Osteocyte (in vitro differentiated cells): ENCODE measurements around the gene NOC2L. TPM values are rescaled to one million over a fixed set of nuclear protein-coding genes. Genes with fewer than 3 reads are reported as not detected.

ENCODE experiments used
- DNase-seq: peaks from one replicate; pipeline ENCODE4 v3.0.0; 2021; ENCODE audit warnings: mixed read lengths; ENCODE audit not compliant: unreplicated experiment; ENCODE audit errors: extremely low spot score
- H3K27ac Mint-ChIP-seq: one replicate; pipeline ENCODE4 v1.8.0; 2021; ENCODE audit warnings: mild to moderate bottlenecking, mixed read lengths; ENCODE audit not compliant: unreplicated experiment
- H3K27me3 Mint-ChIP-seq: one replicate; pipeline ENCODE4 v1.8.0; 2021; ENCODE audit warnings: mixed read lengths; ENCODE audit not compliant: unreplicated experiment
- H3K36me3 Mint-ChIP-seq: one replicate; pipeline ENCODE4 v1.8.0; 2021; ENCODE audit warnings: mixed read lengths; ENCODE audit not compliant: unreplicated experiment
- H3K4me1 Mint-ChIP-seq: one replicate; pipeline ENCODE4 v1.8.0; 2021; ENCODE audit warnings: mixed read lengths; ENCODE audit not compliant: unreplicated experiment
- H3K4me3 Mint-ChIP-seq: one replicate; pipeline ENCODE4 v1.8.0; 2021; ENCODE audit warnings: mild to moderate bottlenecking, moderate library complexity, mixed read lengths; ENCODE audit not compliant: unreplicated experiment
- H3K9me3 Mint-ChIP-seq: one replicate; pipeline ENCODE4 v1.8.0; 2021; ENCODE audit warnings: mixed read lengths; ENCODE audit not compliant: unreplicated experiment
- CTCF ChIP-seq: fragments of 200-600 bp; sonication (generic); IDR thresholded peaks from 2 replicates; pipeline ENCODE4 v1.5.0; 2021; ENCODE audit warnings: antibody characterized with exemption, mild to moderate bottlenecking, moderate library complexity
- total RNA-seq: library from RNA; stranded (reverse); gene quantifications from 2 replicates; pipeline ENCODE4 v1.2.1, GENCODE V29; 2021

Gene NOC2L
- total RNA-seq, 1 donor from 2014 or later, result 60.5 TPM

DNA sequence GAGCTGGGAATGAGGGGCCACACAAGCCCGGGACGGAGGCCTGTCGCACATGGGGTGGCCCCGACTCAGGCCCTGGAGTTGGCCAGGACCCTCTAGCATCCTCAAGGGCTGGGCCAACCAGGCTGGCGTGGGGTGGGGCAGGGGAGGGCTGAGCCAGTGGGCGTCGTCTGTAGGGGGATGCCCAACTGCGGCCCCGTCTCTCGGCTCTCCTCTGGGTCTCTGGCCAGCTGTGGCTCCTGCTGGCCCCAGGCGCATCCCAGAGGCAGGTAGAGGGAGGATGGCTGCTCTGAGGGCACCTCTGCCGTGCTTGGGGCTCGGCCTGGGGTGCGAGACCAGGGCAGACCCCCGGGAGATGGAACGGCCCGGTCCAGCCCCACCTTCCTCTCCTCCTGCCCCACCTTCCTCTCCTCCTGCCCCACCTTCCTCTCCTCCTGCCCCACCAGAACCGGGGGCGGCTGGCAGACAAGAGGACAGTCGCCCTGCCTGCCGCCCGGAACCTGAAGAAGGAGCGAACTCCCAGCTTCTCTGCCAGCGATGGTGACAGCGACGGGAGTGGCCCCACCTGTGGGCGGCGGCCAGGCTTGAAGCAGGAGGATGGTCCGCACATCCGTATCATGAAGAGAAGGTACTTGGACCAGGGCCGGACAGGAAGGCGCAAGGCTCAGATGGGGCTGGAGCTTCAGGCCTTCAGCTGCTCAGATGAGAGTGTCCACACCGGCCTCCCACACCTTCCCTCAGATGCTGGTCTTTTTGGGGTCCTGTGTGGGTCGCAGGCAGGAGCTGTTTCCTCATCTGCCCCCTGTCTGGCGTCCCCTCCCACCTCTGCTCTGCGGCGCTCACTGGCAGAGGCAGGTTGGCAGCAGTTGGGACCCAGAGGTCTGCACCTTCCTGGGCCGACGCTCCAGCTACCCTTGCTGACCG is 29.1 kb downstream of the NOC2L start:
- H3K4me1 Mint-ChIP-seq, result peaks cover 16% of the 10 kb centered on the region
- no peaks in the 10 kb centered on the region for H3K36me3 Mint-ChIP-seq
- DNase-seq, result no peak
- peaks cover 7% of the 10 kb centered on the region for H3K27me3 Mint-ChIP-seq
- no peak for TF ChIP-seq CTCF
- no peak overlapping the region for H3K27ac Mint-ChIP-seq
- H3K9me3 Mint-ChIP-seq, result no peaks in the 10 kb centered on the region
- H3K4me3 Mint-ChIP-seq, result no peak overlapping the region

DNA sequence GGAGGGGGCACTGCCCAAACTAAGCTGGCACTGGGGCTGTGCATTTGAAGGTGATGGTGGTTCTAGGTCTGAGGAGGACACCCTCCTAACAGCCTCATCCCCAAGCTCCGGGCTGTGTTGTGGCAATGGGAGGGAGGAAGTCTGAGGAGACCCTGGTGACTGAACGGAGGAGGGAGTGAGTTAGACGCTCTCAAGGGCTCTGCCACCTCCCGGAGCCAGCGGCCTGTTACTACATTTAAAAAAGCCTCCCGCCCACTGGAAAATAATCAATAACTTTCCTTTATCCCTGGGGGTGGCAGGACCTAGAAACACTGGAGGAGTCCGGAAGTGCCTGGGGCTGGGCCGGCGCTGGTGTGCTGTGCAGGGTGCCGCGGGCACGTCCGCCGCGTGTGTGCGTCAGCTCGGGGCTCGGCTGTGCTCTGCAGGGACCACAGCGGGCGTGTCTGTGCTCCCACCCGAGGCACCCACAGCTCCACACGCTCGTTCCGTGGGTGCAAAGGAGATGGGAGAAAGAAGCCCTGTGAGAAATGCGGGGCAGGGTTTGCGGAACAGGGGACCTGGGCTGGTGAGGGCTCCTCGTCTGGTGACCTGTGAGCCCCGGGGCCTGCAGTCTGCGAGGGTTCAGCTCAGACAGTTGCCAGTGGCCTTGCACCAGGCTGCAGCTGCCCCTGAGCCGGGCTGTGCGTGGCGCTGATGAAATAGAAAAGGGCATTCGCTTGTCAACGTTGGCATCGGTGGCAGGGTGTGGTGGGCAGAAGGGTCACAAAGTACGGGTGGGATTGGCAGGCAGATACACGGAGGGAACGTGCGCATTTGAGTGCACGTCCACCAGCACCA is 30.0 kb downstream of the NOC2L start:
- Mint-ChIP-seq H3K27ac (no peak overlapping the region), H3K36me3 (no peaks in the 10 kb centered on the region), H3K9me3 (no peaks in the 10 kb centered on the region), H3K4me3 (no peak overlapping the region), H3K4me1 (peaks cover 14% of the 10 kb centered on the region), H3K27me3 (peaks cover 7% of the 10 kb centered on the region)
- TF ChIP-seq CTCF, result no peak
- no peak for DNase-seq

DNA sequence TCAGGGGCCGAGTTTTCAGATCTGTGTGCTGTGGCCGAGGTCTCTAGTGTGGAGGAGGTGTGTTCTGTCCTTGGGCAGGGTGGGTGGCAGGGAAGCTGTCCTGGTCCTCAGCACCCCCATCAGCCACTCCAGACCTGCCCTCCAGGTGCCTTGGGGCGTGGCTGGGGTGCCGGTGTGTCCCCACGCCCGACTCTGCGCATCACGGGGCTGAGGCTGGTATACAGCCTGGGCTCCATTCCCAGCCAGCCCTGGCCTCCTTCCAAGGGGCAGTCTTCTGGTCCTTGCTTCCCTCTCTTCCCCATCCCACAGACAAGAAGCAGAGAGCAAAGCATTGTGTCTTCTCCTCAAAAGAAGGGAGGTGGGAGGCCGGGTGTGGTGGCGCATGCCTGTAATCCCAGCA is 31.3 kb downstream of the NOC2L start:
- H3K36me3 Mint-ChIP-seq, result no peaks in the 10 kb centered on the region

DNA sequence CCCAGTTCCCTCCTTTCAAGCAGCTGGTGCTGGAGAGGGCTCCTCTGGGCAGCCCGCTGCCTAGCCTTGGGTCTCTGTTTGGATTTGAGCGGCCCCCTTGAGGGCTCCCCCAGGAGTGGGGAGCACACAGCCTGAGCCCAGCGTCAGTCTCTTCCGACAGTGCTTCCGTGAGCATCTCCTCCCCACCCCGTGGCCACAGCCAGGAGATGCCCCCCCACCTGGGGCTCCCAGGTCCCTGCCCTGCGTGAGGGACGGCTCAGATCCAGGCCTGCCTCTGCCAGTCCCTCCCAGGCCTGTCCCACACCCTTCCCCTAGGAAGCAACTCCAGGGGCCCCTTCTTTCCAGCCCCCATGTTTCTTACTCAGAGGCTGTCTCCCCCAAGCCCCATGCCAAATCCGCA is 31.8 kb downstream of the NOC2L start:
- peaks cover 22% of the 10 kb centered on the region for H3K4me1 Mint-ChIP-seq
- DNase-seq, result no peak
- H3K27ac Mint-ChIP-seq, result no peak overlapping the region
- no peak overlapping the region for H3K4me3 Mint-ChIP-seq
- no peak for TF ChIP-seq CTCF
- no peaks in the 10 kb centered on the region for H3K36me3 Mint-ChIP-seq
- H3K27me3 Mint-ChIP-seq, result peaks cover 7% of the 10 kb centered on the region
- H3K9me3 Mint-ChIP-seq, result no peaks in the 10 kb centered on the region

More for the DNA sequence above, 31.3 kb downstream of the NOC2L start:
- Mint-ChIP-seq H3K4me3 (no peak overlapping the region), H3K9me3 (no peaks in the 10 kb centered on the region), H3K27me3 (peaks cover 7% of the 10 kb centered on the region), H3K4me1 (peaks cover 21% of the 10 kb centered on the region), H3K27ac (no peak overlapping the region)
- no peak for DNase-seq
- no peak for TF ChIP-seq CTCF
